Measurements from ENCODE around the gene CLEC7A.

- TF ChIP-seq CTCF (IDR thresholded peaks at IDR 0.05; ENCODE audit: borderline replicate concordance, extremely low read depth, low read length, poor library complexity, severe bottlenecking) = no peak
- TF ChIP-seq EZH2 (IDR thresholded peaks at IDR 0.05; ENCODE audit: borderline replicate concordance, low read depth, low read length, severe bottlenecking) = no peak
These were observed 34.0 kb downstream of the CLEC7A start for GRCh38 chr12:10095971-10096370.
